ENCODE results near the gene PKN2. TPM values are rescaled to one million over a fixed set of nuclear protein-coding genes. Genes with fewer than 3 reads are reported as not detected.

Gene PKN2
- total and polyA plus RNA-seq, 9 of the 15 experiments (the other 6 are each of a cell fraction or from before 2014, with no cell fraction given) = 4.5 to 25.3 (median 19.2) TPM

DNA sequence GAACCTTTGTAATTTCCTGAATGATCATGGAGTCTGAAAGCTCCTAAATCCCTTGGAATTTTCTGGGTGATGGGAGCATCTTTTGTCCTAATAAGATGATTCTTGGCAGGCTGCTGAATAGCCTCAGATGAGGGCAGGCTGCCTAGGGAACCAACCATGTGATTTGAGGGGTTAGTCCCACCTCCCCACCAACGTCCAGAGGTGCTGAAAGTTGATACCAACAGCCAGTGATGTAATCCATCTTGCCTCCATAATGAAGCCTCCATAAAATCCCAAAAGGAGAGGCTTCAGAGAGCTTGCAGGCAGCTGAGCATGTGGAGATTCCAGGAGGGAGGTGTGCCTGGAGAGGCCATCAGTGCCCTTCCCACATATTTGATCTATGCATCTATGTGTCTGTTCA lies 163.6 kb downstream of the PKN2 start (continued):
- TF ChIP-seq ZNF124 (CRISPR knock-in tag; IDR thresholded peaks at IDR 0.05) (no peak), RHOXF2B (CRISPR knock-in tag; conservative IDR thresholded peaks at IDR 0.05) (no peak)
- TF ChIP-seq, protein P1, sequence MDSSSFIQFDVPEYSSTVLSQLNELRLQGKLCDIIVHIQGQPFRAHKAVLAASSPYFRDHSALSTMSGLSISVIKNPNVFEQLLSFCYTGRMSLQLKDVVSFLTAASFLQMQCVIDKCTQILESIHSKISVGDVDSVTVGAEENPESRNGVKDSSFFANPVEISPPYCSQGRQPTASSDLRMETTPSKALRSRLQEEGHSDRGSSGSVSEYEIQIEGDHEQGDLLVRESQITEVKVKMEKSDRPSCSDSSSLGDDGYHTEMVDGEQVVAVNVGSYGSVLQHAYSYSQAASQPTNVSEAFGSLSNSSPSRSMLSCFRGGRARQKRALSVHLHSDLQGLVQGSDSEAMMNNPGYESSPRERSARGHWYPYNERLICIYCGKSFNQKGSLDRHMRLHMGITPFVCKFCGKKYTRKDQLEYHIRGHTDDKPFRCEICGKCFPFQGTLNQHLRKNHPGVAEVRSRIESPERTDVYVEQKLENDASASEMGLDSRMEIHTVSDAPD (CRISPR knock-in tag; IDR thresholded peaks at IDR 0.05) = no peak
- TF ChIP-seq, protein P2, sequence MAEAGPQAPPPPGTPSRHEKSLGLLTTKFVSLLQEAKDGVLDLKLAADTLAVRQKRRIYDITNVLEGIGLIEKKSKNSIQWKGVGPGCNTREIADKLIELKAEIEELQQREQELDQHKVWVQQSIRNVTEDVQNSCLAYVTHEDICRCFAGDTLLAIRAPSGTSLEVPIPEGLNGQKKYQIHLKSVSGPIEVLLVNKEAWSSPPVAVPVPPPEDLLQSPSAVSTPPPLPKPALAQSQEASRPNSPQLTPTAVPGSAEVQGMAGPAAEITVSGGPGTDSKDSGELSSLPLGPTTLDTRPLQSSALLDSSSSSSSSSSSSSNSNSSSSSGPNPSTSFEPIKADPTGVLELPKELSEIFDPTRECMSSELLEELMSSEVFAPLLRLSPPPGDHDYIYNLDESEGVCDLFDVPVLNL (CRISPR knock-in tag; IDR thresholded peaks at IDR 0.05; ENCODE audit: low read depth) = no peak

DNA sequence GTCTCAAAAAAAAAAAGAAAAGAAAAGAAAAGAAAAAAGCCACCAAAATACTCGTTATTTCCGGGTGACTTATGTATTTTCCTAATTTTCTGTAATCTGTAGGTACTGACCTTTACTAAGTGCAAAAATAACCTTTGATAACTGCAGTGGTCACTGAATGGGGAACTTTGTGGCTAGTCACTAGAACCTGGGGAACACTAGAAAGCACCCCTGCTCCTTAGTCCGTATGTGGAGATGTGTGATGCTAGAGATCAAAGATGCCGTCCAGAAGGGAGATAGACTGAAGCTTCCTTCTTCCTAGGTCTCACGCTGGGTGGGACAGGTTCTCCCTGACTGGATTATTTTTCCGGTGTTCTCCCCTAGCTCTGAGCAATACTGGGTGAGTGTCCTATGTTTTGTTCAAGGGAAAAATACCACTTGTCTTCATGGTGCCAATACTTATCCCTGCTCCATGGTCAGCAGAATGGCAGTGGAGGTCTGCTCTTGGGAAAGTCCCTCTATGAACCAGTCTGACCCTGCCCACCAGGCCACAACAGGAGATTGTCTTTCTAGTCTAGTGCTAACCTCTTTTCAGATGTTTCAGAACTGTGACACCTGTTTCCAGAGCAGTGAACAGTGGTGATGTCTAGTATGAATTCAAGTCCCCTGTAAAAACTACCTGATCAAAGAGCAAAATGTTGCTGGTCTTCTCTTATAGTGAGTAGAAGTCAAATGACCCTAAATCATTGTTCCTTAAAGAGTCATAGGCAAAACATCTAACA lies 167.4 kb downstream of the PKN2 start:
- Histone ChIP-seq H3K4me3 (no peak overlapping the region), H4K20me1 (replicated peaks; ENCODE audit: control insufficient read depth, insufficient read depth, low read length) (no peaks in the 10 kb centered on the region), H3K27ac (ENCODE audit: extremely low read depth, low read depth, low read length) (no peak overlapping the region), H3K27me3 (ENCODE audit: control insufficient read depth in 2 of 2, insufficient read depth in 2 of 2, low read length in 2 of 2) (no peaks in the 10 kb centered on the region), H3K9me1 (ENCODE audit: control insufficient read depth, insufficient read depth, low read length) (no peaks in the 10 kb centered on the region), H3K36me3 (ENCODE audit: control insufficient read depth, insufficient read depth, low read length) (peaks cover 26% of the 10 kb centered on the region; the same call in 2 of the 3 replicates), H3K4me2 (ENCODE audit: insufficient read depth, low read length) (no peak overlapping the region), H3K4me1 (replicated peaks in 1 of 2; ENCODE audit: control insufficient read depth in 2 of 2, insufficient read depth in 2 of 2, low read length in 2 of 2) (no peaks in the 10 kb centered on the region), H3K9me3 (replicated peaks; ENCODE audit: control insufficient read depth, insufficient read depth, low read depth, low read length) (no peaks in the 10 kb centered on the region), H3K79me2 (ENCODE audit: control insufficient read depth, insufficient read depth, low read length) (no peaks in the 10 kb centered on the region), H3K9ac (ENCODE audit: insufficient read depth in 1 of 2, low read depth in 2 of 2, low read length in 2 of 2) (no peak overlapping the region; a peak in 1 of 4 replicates), H2AFZ (ENCODE audit: low read depth, low read length) (no peak overlapping the region)
- POLR2A ChIA-PET = interaction anchor here (0.9 kb wide), 1 partner anchor 10 kb away, joined by 4 read pairs; no protein-coding TSS in a partner anchor
- ATAC-seq (peak; percentile 37), FAIRE-seq (no peak), DNase-seq (ENCODE audit: extremely low read depth in 1 of 4, low spot score in 3 of 4) (no peak)
- no TSS peak for BruUV-seq (replicated peaks)
- CTCF ChIA-PET (ENCODE audit: low intra/inter-chr PET ratio) = no interaction called here
- intact Hi-C loops (cut with micrococcal nuclease) = no loop called here
- 0 out of 2 replicates have a peak, but pooled peaks have one; percentile 15 for TF ChIP-seq POLR2AphosphoS5 (IDR thresholded peaks at IDR 0.05; ENCODE audit: control insufficient read depth, insufficient read depth, low read depth, low read length)
- TF ChIP-seq KHSRP (IDR thresholded peaks at IDR 0.05) = no peak
- WGBS (ENCODE audit: insufficient coverage, low coverage, missing lambda C conversion rate) = 84% methylated on average over 6 of the region's 6 CpGs
- in situ Hi-C loops (cut with MboI) = loop anchor here (25.0 kb wide), 1 partner anchor 514 kb away; no protein-coding TSS in a partner anchor

Measured in K562 (cell line).